Esophagus squamous epithelium (tissue), 4 donors: ENCODE measurements around the gene MAP1LC3B.

Source experiments
- POLR2A ChIP-seq, 4 donors: fragments of 450-650 bp; IDR thresholded peaks; one replicate each; pipeline ENCODE4 v1.6.1; 2017; ENCODE audit warnings: antibody characterized with exemption in 4 of 4, mild to moderate bottlenecking in 4 of 4, moderate library complexity in 3 of 4
- TF ChIP-seq, protein P1 (sequence below), 6 experiments: fragments of 450-650 bp in 4 of 6; fragments of 200-600 bp in 2 of 6; sonication (generic) in 2 of 6; IDR thresholded peaks; one replicate each; pipeline ENCODE4 v1.5.1; 2016 to 2019; ENCODE audit warnings: antibody characterized with exemption in 6 of 6, mild to moderate bottlenecking in 4 of 6, moderate library complexity in 4 of 6

DNA sequence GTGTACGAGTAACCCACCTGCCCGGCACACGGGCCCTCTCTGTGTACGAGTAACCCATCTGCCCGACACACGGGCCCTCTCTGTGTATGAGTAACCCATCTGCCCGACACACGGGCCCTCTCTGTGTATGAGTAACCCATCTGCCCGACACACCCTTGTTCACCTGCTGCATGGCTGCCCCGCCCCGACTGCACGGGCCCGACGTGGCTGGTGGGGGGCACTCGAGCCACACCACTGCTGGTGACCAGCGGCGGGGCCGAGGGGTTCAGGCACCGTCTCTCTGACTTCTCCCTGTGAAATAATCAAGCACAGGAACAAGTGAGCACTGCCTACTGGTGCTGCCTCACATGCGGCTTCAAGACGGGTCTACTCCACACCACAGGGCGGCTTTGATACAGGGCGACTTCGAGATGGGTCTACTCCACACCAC, 22.1 kb downstream of the MAP1LC3B start:
- TF ChIP-seq, protein P1, sequence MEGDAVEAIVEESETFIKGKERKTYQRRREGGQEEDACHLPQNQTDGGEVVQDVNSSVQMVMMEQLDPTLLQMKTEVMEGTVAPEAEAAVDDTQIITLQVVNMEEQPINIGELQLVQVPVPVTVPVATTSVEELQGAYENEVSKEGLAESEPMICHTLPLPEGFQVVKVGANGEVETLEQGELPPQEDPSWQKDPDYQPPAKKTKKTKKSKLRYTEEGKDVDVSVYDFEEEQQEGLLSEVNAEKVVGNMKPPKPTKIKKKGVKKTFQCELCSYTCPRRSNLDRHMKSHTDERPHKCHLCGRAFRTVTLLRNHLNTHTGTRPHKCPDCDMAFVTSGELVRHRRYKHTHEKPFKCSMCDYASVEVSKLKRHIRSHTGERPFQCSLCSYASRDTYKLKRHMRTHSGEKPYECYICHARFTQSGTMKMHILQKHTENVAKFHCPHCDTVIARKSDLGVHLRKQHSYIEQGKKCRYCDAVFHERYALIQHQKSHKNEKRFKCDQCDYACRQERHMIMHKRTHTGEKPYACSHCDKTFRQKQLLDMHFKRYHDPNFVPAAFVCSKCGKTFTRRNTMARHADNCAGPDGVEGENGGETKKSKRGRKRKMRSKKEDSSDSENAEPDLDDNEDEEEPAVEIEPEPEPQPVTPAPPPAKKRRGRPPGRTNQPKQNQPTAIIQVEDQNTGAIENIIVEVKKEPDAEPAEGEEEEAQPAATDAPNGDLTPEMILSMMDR (IDR thresholded peaks at IDR 0.05) = no peak
- TF ChIP-seq POLR2A (IDR thresholded peaks at IDR 0.05) = no peak
